WTC11 (cell line): ENCODE measurements around the gene SCP2D1. TPM values are rescaled to one million over a fixed set of nuclear protein-coding genes. Genes with fewer than 3 reads are reported as not detected.

Experiments used
- ATAC-seq: fragments of 200-7000 bp; cut with Tn5 transposase; 2 replicates; pipeline ENCODE4 v1.10.0; 2021; ENCODE audit warnings: mild to moderate bottlenecking, moderate library complexity
- CTCF ChIA-PET: fragments of 300-600 bp; sonication (Branson Sonifier 250); formaldehyde crosslinking; loops from one replicate; lab custom pipeline; 2021; ENCODE audit warnings: antibody characterized with exemption; lab: Charles Lee
- POLR2A ChIA-PET: fragments of 350-600 bp; sonication (Branson Sonifier 250); formaldehyde crosslinking; loops from one replicate; lab custom pipeline; 2021; ENCODE audit warnings: antibody characterized with exemption; lab: Charles Lee
- DNase-seq: peaks from one replicate; pipeline ENCODE4 v3.0.0; 2021; ENCODE audit warnings: low spot score
- H3K27ac Mint-ChIP-seq: 2 replicates; pipeline ENCODE4 v1.8.0; 2021; ENCODE audit warnings: mixed read lengths
- H3K27me3 Mint-ChIP-seq: 2 replicates; pipeline ENCODE4 v1.8.0; 2021; ENCODE audit warnings: low read depth, mild to moderate bottlenecking, moderate library complexity, mixed read lengths
- H3K36me3 Mint-ChIP-seq: 2 replicates; pipeline ENCODE4 v1.8.0; 2021; ENCODE audit warnings: mixed read lengths
- H3K4me1 Mint-ChIP-seq: 2 replicates; pipeline ENCODE4 v1.8.0; 2022; ENCODE audit warnings: mixed read lengths
- H3K4me3 Mint-ChIP-seq: 2 replicates; pipeline ENCODE4 v1.8.0; 2021; ENCODE audit warnings: mild to moderate bottlenecking, moderate library complexity, mixed read lengths
- H3K9me3 Mint-ChIP-seq: 2 replicates; pipeline ENCODE4 v1.8.0; 2021; ENCODE audit warnings: mixed read lengths
- AFF4 ChIP-seq: sonication (generic); formaldehyde crosslinking; IDR thresholded peaks from 2 replicates; pipeline ENCODE4 v1.8.1; 2023; ENCODE audit warnings: mild to moderate bottlenecking, missing genetic modification reagents, borderline replicate concordance
- E2F5 ChIP-seq: sonication (generic); formaldehyde crosslinking; IDR thresholded peaks from 2 replicates; pipeline ENCODE4 v1.8.1; 2022; ENCODE audit warnings: mild to moderate bottlenecking, moderate library complexity, missing genetic modification reagents
- ERG ChIP-seq: fragments of 250-450 bp; sonication (Bioruptor Pico); IDR thresholded peaks from 2 replicates; pipeline ENCODE4 v1.8.0; 2021; ENCODE audit warnings: mild to moderate bottlenecking
- ESRRA ChIP-seq: sonication (generic); formaldehyde crosslinking; IDR thresholded peaks from 2 replicates; pipeline ENCODE4 v1.8.1; 2022; ENCODE audit warnings: mild to moderate bottlenecking, missing genetic modification reagents, borderline replicate concordance
- FOXK1 ChIP-seq: sonication (generic); formaldehyde crosslinking; IDR thresholded peaks from 2 replicates; pipeline ENCODE4 v1.8.0; 2022; ENCODE audit warnings: mild to moderate bottlenecking, moderate library complexity, missing genetic modification reagents
- FOXP4 ChIP-seq: sonication (generic); formaldehyde crosslinking; IDR thresholded peaks from 2 replicates; pipeline ENCODE4 v1.8.0; 2022; ENCODE audit warnings: mild to moderate bottlenecking, missing genetic modification reagents
- HMGXB4 ChIP-seq: sonication (generic); formaldehyde crosslinking; IDR thresholded peaks from 2 replicates; pipeline ENCODE4 v1.8.1; 2023; ENCODE audit warnings: mild to moderate bottlenecking, moderate library complexity, missing genetic modification reagents
- IRF1 ChIP-seq: sonication (generic); formaldehyde crosslinking; IDR thresholded peaks from 2 replicates; pipeline ENCODE4 v1.8.0; 2023; ENCODE audit warnings: missing genetic modification reagents
- JUN ChIP-seq: sonication (generic); formaldehyde crosslinking; IDR thresholded peaks from 2 replicates; pipeline ENCODE4 v1.8.0; 2023; ENCODE audit warnings: mild to moderate bottlenecking, missing genetic modification reagents
- MAX ChIP-seq: sonication (generic); formaldehyde crosslinking; IDR thresholded peaks from 2 replicates; pipeline ENCODE4 v1.8.0; 2022; ENCODE audit warnings: mild to moderate bottlenecking, missing genetic modification reagents
- NFE2L1 ChIP-seq: sonication (generic); formaldehyde crosslinking; IDR thresholded peaks from 2 replicates; pipeline ENCODE4 v1.8.1; 2023; ENCODE audit warnings: missing genetic modification reagents
- RORB ChIP-seq: fragments of 250-450 bp; sonication (Bioruptor Pico); IDR thresholded peaks from 2 replicates; pipeline ENCODE4 v1.9.0; 2021; ENCODE audit warnings: mild to moderate bottlenecking
- TEAD1 ChIP-seq: sonication (generic); formaldehyde crosslinking; IDR thresholded peaks from 2 replicates; pipeline ENCODE4 v1.8.0; 2022; ENCODE audit warnings: mild to moderate bottlenecking, missing genetic modification reagents
- TP53 ChIP-seq: sonication (generic); formaldehyde crosslinking; IDR thresholded peaks from 2 replicates; pipeline ENCODE4 v1.8.1; 2023; ENCODE audit warnings: mild to moderate bottlenecking, missing genetic modification reagents
- ZMAT4 ChIP-seq: fragments of 250-450 bp; sonication (Bioruptor Pico); IDR thresholded peaks from 2 replicates; pipeline ENCODE4 v1.9.0; 2021; ENCODE audit warnings: mild to moderate bottlenecking
- ZNF138 ChIP-seq: sonication (generic); formaldehyde crosslinking; conservative IDR thresholded peaks from 2 replicates; pipeline ENCODE4 v1.8.1; 2022; ENCODE audit warnings: mild to moderate bottlenecking, moderate library complexity, missing genetic modification reagents
- ZNF219 ChIP-seq: sonication (generic); formaldehyde crosslinking; IDR thresholded peaks from 2 replicates; pipeline ENCODE4 v1.8.0; 2023; ENCODE audit warnings: missing genetic modification reagents, mild to moderate bottlenecking, borderline replicate concordance
- ZNF396 ChIP-seq: fragments of 250-450 bp; sonication (Bioruptor Pico); IDR thresholded peaks from 2 replicates; pipeline ENCODE4 v1.8.0; 2021; ENCODE audit warnings: mild to moderate bottlenecking, moderate library complexity, borderline replicate concordance
- ZNF671 ChIP-seq: fragments of 250-450 bp; sonication (Bioruptor Pico); IDR thresholded peaks from 2 replicates; pipeline ENCODE4 v1.8.0; 2021; ENCODE audit warnings: mild to moderate bottlenecking
- total RNA-seq: library from RNA; stranded (reverse); gene quantifications from 3 replicates; pipeline ENCODE4 v1.2.3, GENCODE V29; 2021

The SCP2D1 gene
- total RNA-seq, 1 experiment from 2014 or later, result not detected

- no peak for TF ChIP-seq FOXP4
- TF ChIP-seq NFE2L1 (CRISPR knock-in tag), result no peak
- TF ChIP-seq IRF1, result no peak
- TF ChIP-seq AFF4 (CRISPR knock-in tag), result no peak
- TF ChIP-seq, all 79 proteins: peak for 0
These were observed 9.2 kb downstream of the SCP2D1 start (continued) for GRCh38 chr20:18822832-18823231.

- Mint-ChIP-seq H3K36me3 (no peaks in the 10 kb centered on the region), H3K9me3 (peaks cover 5% of the 10 kb centered on the region), H3K4me1 (peaks cover 20% of the 10 kb centered on the region), H3K27me3 (no peaks in the 10 kb centered on the region; the same call in 1 of the 2 replicates), H3K4me3 (no peak overlapping the region), H3K27ac (no peak overlapping the region)
- ChIA-PET POLR2A (no interaction called here), CTCF (interaction anchor here (1.3 kb wide), 1 partner anchor 72 kb away, joined by 5 read pairs; no protein-coding TSS in a partner anchor)
- DNase-seq, result no peak
- no peak for ATAC-seq
- no peak for TF ChIP-seq TEAD1 (CRISPR knock-in tag)
- TF ChIP-seq ERG, result no peak
- no peak for TF ChIP-seq ESRRA (CRISPR knock-in tag)
- no peak for TF ChIP-seq RORB (CRISPR knock-in tag)
- TF ChIP-seq IRF1, result no peak
- TF ChIP-seq ZNF671 (CRISPR knock-in tag), result no peak
- TF ChIP-seq ZMAT4 (CRISPR knock-in tag), result no peak
- no peak for TF ChIP-seq TP53 (CRISPR knock-in tag)
These were observed 18.4 kb downstream of the SCP2D1 start for GRCh38 chr20:18831830-18832499.

- Mint-ChIP-seq H3K27me3 (no peaks in the 10 kb centered on the region; the same call in 1 of the 2 replicates), H3K27ac (no peak overlapping the region), H3K36me3 (no peaks in the 10 kb centered on the region), H3K4me1 (peaks cover 20% of the 10 kb centered on the region), H3K4me3 (no peak overlapping the region), H3K9me3 (peaks cover 5% of the 10 kb centered on the region)
- POLR2A ChIA-PET, result no interaction called here
- CTCF ChIA-PET, result interaction anchor here (1.3 kb wide), 1 partner anchor 72 kb away, joined by 5 read pairs; no protein-coding TSS in a partner anchor
- DNase-seq, result no peak
- ATAC-seq, result no peak
- TF ChIP-seq FOXK1 (CRISPR knock-in tag) (no peak), ZNF396 (CRISPR knock-in tag) (no peak), MAX (CRISPR knock-in tag) (no peak), HMGXB4 (CRISPR knock-in tag) (no peak), ZNF138 (CRISPR knock-in tag) (no peak), ZNF219 (CRISPR knock-in tag) (no peak), E2F5 (CRISPR knock-in tag) (no peak), JUN (CRISPR knock-in tag) (no peak)
These were observed 19.1 kb downstream of the SCP2D1 start for GRCh38 chr20:18832546-18833200.
